ENCODE data around the gene PGGHG.

The PGGHG gene

GRCh38 chr11:250740-251299 is 38.1 kb upstream of the PGGHG start:
- no peaks in the 10 kb centered on the region for H3F3A ChIP-seq (ENCODE audit: low read depth)
- TF ChIP-seq CTCF (conservative IDR thresholded peaks at IDR 0.05; ENCODE audit: low read length), result peak; percentile 81
- no peak for TF ChIP-seq EZH2phosphoT487 (IDR thresholded peaks at IDR 0.05; ENCODE audit: borderline replicate concordance)
- no peaks in the 10 kb centered on the region for H3K9me3 ChIP-seq (ENCODE audit: insufficient read depth, low read depth, low read length)
- H2AFZ ChIP-seq (ENCODE audit: low read length), result no peak overlapping the region
- H3K4me1 ChIP-seq (ENCODE audit: insufficient read depth, low read length, poor library complexity, severe bottlenecking), result peaks cover 3% of the 10 kb centered on the region
- H4K20me1 ChIP-seq (ENCODE audit: insufficient read depth, low read length, poor library complexity, severe bottlenecking), result no peaks in the 10 kb centered on the region
- H3K4me3 ChIP-seq (ENCODE audit: low read length, poor library complexity, severe bottlenecking), result no peak overlapping the region
- no peaks in the 10 kb centered on the region for H3K79me2 ChIP-seq (ENCODE audit: insufficient read depth, low read length)
- no peak overlapping the region for H3K9ac ChIP-seq (ENCODE audit: low read depth, low read length, poor library complexity, severe bottlenecking)
- H3K9me2 ChIP-seq (replicated peaks; ENCODE audit: low read depth, low read length), result no peaks in the 10 kb centered on the region
- peaks cover 57% of the 10 kb centered on the region; the same call in 1 of the 2 replicates for H3K36me3 ChIP-seq (ENCODE audit: insufficient read depth, low read length)
- H3K27me3 ChIP-seq (ENCODE audit: insufficient read depth, low read length, poor library complexity, severe bottlenecking), result no peaks in the 10 kb centered on the region
- H3K4me2 ChIP-seq (ENCODE audit: low read depth, low read length, poor library complexity, severe bottlenecking), result no peak overlapping the region

- no peak overlapping the region for H3K4me3 ChIP-seq (ENCODE audit: low read length, poor library complexity, severe bottlenecking)
- H3K27me3 ChIP-seq (ENCODE audit: insufficient read depth, low read length, poor library complexity, severe bottlenecking), result no peaks in the 10 kb centered on the region
- no peak overlapping the region for H3K9ac ChIP-seq (ENCODE audit: low read depth, low read length, poor library complexity, severe bottlenecking)
- no peaks in the 10 kb centered on the region for H4K20me1 ChIP-seq (ENCODE audit: insufficient read depth, low read length, poor library complexity, severe bottlenecking)
- peaks cover 3% of the 10 kb centered on the region for H3K4me1 ChIP-seq (ENCODE audit: insufficient read depth, low read length, poor library complexity, severe bottlenecking)
- peaks cover 49% of the 10 kb centered on the region; the same call in 1 of the 2 replicates for H3K36me3 ChIP-seq (ENCODE audit: insufficient read depth, low read length)
- H3K79me2 ChIP-seq (ENCODE audit: insufficient read depth, low read length), result no peaks in the 10 kb centered on the region
- no peaks in the 10 kb centered on the region for H3F3A ChIP-seq (ENCODE audit: low read depth)
- no peak overlapping the region for H2AFZ ChIP-seq (ENCODE audit: low read length)
- no peaks in the 10 kb centered on the region for H3K9me3 ChIP-seq (ENCODE audit: insufficient read depth, low read depth, low read length)
- TF ChIP-seq EZH2phosphoT487 (IDR thresholded peaks at IDR 0.05; ENCODE audit: borderline replicate concordance), result no peak
- no peak for TF ChIP-seq CTCF (conservative IDR thresholded peaks at IDR 0.05; ENCODE audit: low read length)
- H3K4me2 ChIP-seq (ENCODE audit: low read depth, low read length, poor library complexity, severe bottlenecking), result no peak overlapping the region
- H3K9me2 ChIP-seq (replicated peaks; ENCODE audit: low read depth, low read length), result no peaks in the 10 kb centered on the region
Measured at GRCh38 chr11:251550-251949, 37.4 kb upstream of the PGGHG start.

GRCh38 chr11:252666-253065 is 36.3 kb upstream of the PGGHG start:
- no peaks in the 10 kb centered on the region for H4K20me1 ChIP-seq (ENCODE audit: insufficient read depth, low read length, poor library complexity, severe bottlenecking)
- H3K27me3 ChIP-seq (ENCODE audit: insufficient read depth, low read length, poor library complexity, severe bottlenecking), result no peaks in the 10 kb centered on the region
- TF ChIP-seq EZH2phosphoT487 (IDR thresholded peaks at IDR 0.05; ENCODE audit: borderline replicate concordance) (no peak), CTCF (conservative IDR thresholded peaks at IDR 0.05; ENCODE audit: low read length) (no peak)
- no peak overlapping the region for H2AFZ ChIP-seq (ENCODE audit: low read length)
- no peak overlapping the region for H3K9ac ChIP-seq (ENCODE audit: low read depth, low read length, poor library complexity, severe bottlenecking)
- no peaks in the 10 kb centered on the region for H3K9me3 ChIP-seq (ENCODE audit: insufficient read depth, low read depth, low read length)
- peaks cover 3% of the 10 kb centered on the region for H3K4me1 ChIP-seq (ENCODE audit: insufficient read depth, low read length, poor library complexity, severe bottlenecking)
- H3K79me2 ChIP-seq (ENCODE audit: insufficient read depth, low read length), result no peaks in the 10 kb centered on the region
- peaks cover 38% of the 10 kb centered on the region; the same call in 1 of the 2 replicates for H3K36me3 ChIP-seq (ENCODE audit: insufficient read depth, low read length)
- H3K4me3 ChIP-seq (ENCODE audit: low read length, poor library complexity, severe bottlenecking), result no peak overlapping the region
- H3K4me2 ChIP-seq (ENCODE audit: low read depth, low read length, poor library complexity, severe bottlenecking), result no peak overlapping the region
- H3F3A ChIP-seq (ENCODE audit: low read depth), result no peaks in the 10 kb centered on the region
- no peaks in the 10 kb centered on the region for H3K9me2 ChIP-seq (replicated peaks; ENCODE audit: low read depth, low read length)
